Osteocyte (in vitro differentiated cells): Measurements from ENCODE around the gene BCL2L14. TPM values are rescaled to one million over a fixed set of nuclear protein-coding genes. Genes with fewer than 3 reads are reported as not detected.

Experiments used
- DNase-seq: peaks from one replicate; pipeline ENCODE4 v3.0.0; 2021; ENCODE audit warnings: mixed read lengths; ENCODE audit not compliant: unreplicated experiment; ENCODE audit errors: extremely low spot score
- H3K27ac Mint-ChIP-seq: one replicate; pipeline ENCODE4 v1.8.0; 2021; ENCODE audit warnings: mild to moderate bottlenecking, mixed read lengths; ENCODE audit not compliant: unreplicated experiment
- H3K27me3 Mint-ChIP-seq: one replicate; pipeline ENCODE4 v1.8.0; 2021; ENCODE audit warnings: mixed read lengths; ENCODE audit not compliant: unreplicated experiment
- H3K36me3 Mint-ChIP-seq: one replicate; pipeline ENCODE4 v1.8.0; 2021; ENCODE audit warnings: mixed read lengths; ENCODE audit not compliant: unreplicated experiment
- H3K4me1 Mint-ChIP-seq: one replicate; pipeline ENCODE4 v1.8.0; 2021; ENCODE audit warnings: mixed read lengths; ENCODE audit not compliant: unreplicated experiment
- H3K4me3 Mint-ChIP-seq: one replicate; pipeline ENCODE4 v1.8.0; 2021; ENCODE audit warnings: mild to moderate bottlenecking, moderate library complexity, mixed read lengths; ENCODE audit not compliant: unreplicated experiment
- H3K9me3 Mint-ChIP-seq: one replicate; pipeline ENCODE4 v1.8.0; 2021; ENCODE audit warnings: mixed read lengths; ENCODE audit not compliant: unreplicated experiment
- CTCF ChIP-seq: fragments of 200-600 bp; sonication (generic); IDR thresholded peaks from 2 replicates; pipeline ENCODE4 v1.5.0; 2021; ENCODE audit warnings: antibody characterized with exemption, mild to moderate bottlenecking, moderate library complexity
- total RNA-seq: library from RNA; stranded (reverse); gene quantifications from 2 replicates; pipeline ENCODE4 v1.2.1, GENCODE V29; 2021

BCL2L14 gene
- total RNA-seq, 1 donor from 2014 or later = not detected

- Mint-ChIP-seq H3K27me3 (no peaks in the 10 kb centered on the region), H3K36me3 (peaks cover 1% of the 10 kb centered on the region), H3K9me3 (no peaks in the 10 kb centered on the region), H3K4me1 (peaks cover 49% of the 10 kb centered on the region), H3K27ac (no peak overlapping the region), H3K4me3 (no peak overlapping the region)
- TF ChIP-seq CTCF = no peak
- DNase-seq = peak; percentile 23
These were observed 20.3 kb downstream of the BCL2L14 start for GRCh38 chr12:12091071-12091470.

- Mint-ChIP-seq H3K36me3 (peaks cover 1% of the 10 kb centered on the region), H3K27me3 (no peaks in the 10 kb centered on the region), H3K4me3 (peak overlapping the region; percentile 0), H3K9me3 (no peaks in the 10 kb centered on the region), H3K4me1 (peaks cover 46% of the 10 kb centered on the region), H3K27ac (no peak overlapping the region)
- DNase-seq = peak; percentile 82
- no peak for TF ChIP-seq CTCF
These were observed 21.4 kb downstream of the BCL2L14 start for GRCh38 chr12:12091977-12092663.

GRCh38 chr12:12094481-12094880 lies 23.7 kb downstream of the BCL2L14 start:
- no peak for TF ChIP-seq CTCF
- no peaks in the 10 kb centered on the region for H3K27me3 Mint-ChIP-seq
- H3K4me3 Mint-ChIP-seq = no peak overlapping the region
- no peak overlapping the region for H3K27ac Mint-ChIP-seq
- H3K4me1 Mint-ChIP-seq = peaks cover 56% of the 10 kb centered on the region
- H3K36me3 Mint-ChIP-seq = peaks cover 1% of the 10 kb centered on the region
- H3K9me3 Mint-ChIP-seq = no peaks in the 10 kb centered on the region
- DNase-seq = no peak

- Mint-ChIP-seq H3K9me3 (no peaks in the 10 kb centered on the region), H3K27ac (no peak overlapping the region), H3K36me3 (peaks cover 3% of the 10 kb centered on the region), H3K4me3 (no peak overlapping the region), H3K4me1 (peaks cover 53% of the 10 kb centered on the region), H3K27me3 (no peaks in the 10 kb centered on the region)
- no peak for TF ChIP-seq CTCF
- peak; percentile 19 for DNase-seq
These were observed 24.3 kb downstream of the BCL2L14 start for GRCh38 chr12:12095021-12095420.

- Mint-ChIP-seq H3K9me3 (no peaks in the 10 kb centered on the region), H3K4me1 (peaks cover 26% of the 10 kb centered on the region), H3K36me3 (peaks cover 11% of the 10 kb centered on the region), H3K27ac (no peak overlapping the region), H3K4me3 (no peak overlapping the region), H3K27me3 (no peaks in the 10 kb centered on the region)
- no peak for TF ChIP-seq CTCF
- DNase-seq = no peak
These were observed 27.4 kb downstream of the BCL2L14 start for GRCh38 chr12:12097891-12098690.
